Activated CD4-positive, CD25-positive, alpha-beta regulatory T cell (primary cell): Measurements from ENCODE around the gene ASPSCR1.
"Not testable (repeated sequence)": the region's sequence is repeated elsewhere in the genome, so short reads cannot be mapped to it uniquely, and the experiment has no call there.

Experiments
- DNase-seq, 4 experiments: peaks; one replicate each; lab custom pipeline; 2025; lab: John Stamatoyannopoulos, UW

The ASPSCR1 gene

DNA sequence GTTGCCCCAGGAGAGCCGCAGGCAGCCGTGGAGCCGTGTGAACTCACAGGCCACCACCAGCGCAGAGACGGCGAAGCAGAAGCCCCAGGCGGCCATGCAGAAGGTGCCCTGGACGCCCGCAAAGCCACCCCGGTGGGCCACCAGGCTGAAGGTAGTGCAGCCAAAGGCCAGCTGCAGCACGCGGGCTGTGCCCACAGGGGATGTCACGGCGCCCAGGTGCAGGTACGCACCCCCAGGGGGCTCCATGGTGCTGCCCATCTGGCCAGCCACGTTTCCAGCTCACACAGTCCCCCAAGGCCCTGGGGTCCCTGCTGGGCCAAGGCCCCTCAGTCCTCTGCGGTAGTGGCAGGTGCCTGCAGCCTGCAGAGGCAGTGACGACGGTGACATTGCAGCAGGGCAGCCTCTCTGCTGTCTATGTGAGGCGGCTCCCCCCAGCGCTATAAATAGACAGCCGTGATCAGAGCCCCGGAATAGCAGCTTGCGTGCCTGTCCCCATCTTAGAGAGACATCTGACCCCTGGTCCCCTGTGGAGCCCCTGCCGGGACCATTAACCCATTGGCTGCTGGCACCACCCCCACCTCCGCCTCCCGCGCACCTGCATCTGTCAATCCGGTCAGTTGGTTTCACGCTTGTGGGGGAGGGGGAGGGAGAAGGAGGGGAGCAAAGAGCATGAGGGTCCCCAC lies 35.8 kb upstream of the ASPSCR1 start:
- DNase-seq, result no peak

DNA sequence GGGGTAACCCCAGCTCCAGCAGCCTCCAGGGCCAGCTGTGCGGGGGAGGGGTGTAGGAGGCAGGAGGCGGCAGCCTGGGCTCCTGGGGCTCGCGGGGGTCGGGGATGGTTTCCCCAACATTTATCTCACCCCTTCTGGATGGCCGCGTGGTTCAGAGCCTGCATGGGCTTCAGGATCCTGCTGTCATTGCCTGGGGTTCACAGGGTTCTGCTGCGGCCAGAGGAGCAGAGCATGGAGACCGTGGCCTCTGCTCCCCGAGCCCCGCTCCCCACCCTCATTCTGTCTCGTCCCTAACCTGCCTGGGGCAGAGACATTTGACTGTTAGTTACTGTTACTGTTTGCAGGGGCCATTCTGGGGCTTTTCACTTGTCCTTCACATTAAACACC lies 35.3 kb upstream of the ASPSCR1 start:
- DNase-seq, result no peak

DNA sequence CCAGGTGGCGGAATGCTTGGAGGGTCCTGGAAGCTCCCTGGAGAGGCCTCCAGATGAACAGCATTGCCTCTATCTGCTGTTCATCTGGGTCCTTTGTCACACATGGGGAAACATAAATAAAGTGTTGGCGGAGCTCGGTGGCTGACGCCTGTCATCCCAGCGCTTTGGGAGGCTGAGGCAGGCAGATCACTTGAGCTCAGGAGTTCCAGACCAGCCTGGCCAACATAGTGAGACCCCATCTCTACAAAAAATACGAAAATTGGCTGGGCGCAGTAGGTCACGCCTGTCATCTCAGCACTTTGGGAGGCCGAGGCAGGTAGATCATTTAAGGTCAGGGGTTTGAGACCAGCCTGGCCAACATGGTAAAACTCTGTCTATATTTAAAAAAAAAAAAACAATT lies 32.6 kb upstream of the ASPSCR1 start:
- DNase-seq, result no peak

DNA sequence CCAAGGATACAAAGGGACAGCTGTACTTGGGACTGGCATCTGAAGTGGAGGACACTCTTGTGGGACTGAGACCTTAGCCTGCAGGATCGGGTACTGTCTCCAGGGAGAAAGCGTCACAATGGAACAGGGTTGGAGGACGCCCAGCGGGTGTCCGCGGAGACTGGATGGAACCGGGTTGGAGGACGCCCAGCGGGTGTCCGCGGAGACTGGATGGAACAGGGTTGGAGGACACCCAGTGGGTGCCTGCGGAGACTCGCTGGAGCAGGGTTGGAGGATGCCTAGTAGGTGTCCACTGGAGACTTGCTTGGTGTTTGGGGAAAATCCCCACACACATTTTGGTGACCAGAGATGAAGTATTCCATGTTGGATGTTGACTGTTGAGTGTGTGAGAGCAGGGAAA lies 30.2 kb upstream of the ASPSCR1 start, which contains the start of gene MYADML2:
Gene MYADML2, minus strand, starts transcription at position 45 of the 400 bp plus-strand sequence. CDS start 5,492 bp downstream, outside the sequence.
- no peak for DNase-seq

DNA sequence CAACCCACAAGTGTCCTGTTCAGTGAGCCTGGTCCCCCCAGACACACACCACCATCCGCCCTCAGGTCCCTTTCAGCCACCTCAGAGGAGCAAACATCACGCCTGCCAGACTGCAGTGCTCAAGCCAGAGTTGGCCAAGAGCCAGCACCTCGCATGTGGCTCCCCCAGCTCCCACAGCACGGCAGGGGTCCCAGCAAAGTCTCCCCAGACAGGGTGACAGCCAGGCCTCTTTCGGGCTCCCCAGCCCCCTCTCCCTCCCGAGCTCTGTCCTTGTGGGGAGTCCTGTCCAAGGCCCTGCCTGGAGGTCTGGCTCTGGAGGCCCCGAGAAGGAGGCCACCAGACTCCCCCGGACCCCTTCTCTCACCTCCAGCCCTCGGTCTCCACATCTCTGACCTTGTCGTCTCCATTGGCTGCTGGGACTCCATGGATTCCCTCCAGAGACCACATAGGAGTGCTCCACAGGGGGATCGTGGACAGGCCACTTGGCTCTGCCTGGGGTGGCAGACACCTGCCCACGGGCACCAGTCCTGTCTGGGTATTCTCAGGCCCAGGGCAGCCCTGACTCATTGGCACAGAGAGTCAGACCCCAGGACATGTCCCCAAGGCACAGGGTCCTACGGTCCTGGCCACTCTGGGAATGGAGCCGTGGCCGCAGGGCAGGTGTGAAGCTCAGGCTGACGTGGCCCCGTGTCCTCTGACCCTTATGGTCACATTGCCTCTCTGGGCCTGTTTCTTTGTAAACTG lies 28.6 kb upstream of the ASPSCR1 start:
- no peak for DNase-seq

DNA sequence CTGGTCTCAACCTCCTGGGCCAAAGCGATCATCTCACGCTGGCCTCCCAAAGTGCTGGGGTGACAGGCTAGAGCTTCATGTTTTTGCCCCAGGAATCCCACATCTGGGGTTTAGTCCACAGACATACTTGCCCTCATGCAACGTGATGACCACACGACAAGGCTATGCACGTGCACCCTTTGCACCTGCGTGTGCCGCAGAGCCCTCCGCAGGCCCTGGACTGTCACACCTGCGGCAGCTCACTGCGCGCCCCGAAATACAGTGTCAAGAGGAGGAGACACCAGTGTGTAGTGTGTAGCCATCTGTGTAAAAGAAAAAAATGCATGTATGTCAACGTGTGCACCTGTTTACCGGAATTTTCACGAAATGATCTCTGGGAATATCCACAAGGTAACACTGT lies 26.9 kb upstream of the ASPSCR1 start:
- no peak for DNase-seq

DNA sequence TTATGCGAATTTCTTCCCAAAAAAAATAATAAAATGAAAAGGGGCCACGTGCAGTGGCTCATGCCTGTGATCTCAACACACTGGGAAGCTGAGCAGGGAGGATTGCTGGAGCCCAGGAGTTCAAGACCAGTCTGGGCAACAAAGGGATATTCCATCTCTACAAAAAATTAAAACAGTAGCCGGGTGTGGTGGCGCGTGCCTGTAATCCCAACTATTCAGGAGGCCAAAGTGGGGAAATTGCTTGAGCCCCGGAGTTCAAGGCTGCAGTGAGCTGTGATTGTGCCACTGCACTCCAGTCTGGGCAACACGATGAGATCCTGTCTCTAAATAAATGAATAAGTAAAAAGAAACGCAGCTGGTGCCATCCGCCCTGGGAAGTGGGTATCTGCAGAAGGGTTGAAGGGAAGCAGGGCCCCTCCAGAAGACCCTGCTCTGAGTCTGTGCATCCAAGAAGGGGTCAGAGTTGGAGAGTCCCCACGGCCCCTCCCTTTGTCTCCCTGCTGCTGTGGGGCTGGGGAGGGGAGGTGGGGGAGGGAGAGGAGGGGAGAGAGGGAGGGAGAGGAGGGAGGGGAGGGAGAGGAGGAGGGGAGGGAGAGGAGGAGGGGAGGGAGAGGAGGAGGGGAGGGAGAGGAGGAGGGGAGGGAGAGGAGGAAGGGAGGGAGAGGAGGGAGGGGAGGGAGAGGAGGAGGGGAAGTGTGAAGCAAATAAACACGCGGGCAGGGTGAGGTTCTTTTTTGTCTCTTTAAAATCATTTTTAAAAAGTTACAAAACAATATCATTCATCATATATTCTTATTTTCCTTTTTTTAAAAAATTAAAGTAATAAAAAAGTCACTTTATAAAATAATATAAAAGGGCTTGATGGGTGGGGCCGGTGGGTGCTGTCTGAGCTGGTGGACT lies 25.4 kb upstream of the ASPSCR1 start:
- no peak for DNase-seq

DNA sequence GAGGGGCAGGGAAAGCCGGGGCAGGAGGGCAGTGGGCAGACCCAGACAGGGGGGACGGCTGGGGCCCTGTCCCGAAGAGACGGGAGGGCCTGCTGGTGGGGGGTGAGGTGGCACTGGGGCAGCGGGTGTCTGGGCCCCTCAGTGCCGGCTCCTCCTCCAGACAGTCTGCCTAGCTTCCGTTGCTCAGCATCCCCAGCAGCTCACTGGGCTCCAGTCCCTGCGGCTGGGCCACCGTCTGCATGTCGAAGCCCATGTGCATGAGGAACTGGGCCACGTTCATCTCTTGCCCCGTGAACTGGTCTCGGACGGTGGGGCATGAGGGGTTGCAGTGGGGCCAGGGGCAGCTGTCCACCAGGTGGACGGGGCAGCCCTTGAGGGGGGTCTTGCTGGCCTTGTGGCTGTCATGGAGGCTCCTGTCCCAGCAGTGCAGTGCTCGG lies 24.6 kb upstream of the ASPSCR1 start:
- no peak for DNase-seq

DNA sequence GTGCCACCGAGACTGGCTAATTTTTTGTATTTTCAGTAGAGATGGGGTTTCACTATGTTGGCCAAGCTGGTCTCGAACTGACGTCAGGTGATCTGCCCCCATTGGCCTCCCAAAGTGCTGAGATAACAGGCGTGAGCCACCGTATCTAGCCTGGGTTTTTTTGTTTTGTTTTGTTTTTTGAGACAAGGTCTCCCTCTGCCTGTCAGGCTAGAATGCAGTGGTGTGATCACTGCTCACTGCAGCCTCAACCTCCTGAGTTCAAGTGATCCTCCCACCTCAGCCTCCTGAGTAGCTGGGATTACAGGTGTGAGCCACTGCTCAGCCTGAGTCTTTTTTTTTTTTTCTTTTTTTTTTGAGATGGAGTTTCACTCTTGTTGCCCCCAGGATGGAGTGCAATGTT lies 24.0 kb upstream of the ASPSCR1 start:
- not testable (repeated sequence) for DNase-seq

DNA sequence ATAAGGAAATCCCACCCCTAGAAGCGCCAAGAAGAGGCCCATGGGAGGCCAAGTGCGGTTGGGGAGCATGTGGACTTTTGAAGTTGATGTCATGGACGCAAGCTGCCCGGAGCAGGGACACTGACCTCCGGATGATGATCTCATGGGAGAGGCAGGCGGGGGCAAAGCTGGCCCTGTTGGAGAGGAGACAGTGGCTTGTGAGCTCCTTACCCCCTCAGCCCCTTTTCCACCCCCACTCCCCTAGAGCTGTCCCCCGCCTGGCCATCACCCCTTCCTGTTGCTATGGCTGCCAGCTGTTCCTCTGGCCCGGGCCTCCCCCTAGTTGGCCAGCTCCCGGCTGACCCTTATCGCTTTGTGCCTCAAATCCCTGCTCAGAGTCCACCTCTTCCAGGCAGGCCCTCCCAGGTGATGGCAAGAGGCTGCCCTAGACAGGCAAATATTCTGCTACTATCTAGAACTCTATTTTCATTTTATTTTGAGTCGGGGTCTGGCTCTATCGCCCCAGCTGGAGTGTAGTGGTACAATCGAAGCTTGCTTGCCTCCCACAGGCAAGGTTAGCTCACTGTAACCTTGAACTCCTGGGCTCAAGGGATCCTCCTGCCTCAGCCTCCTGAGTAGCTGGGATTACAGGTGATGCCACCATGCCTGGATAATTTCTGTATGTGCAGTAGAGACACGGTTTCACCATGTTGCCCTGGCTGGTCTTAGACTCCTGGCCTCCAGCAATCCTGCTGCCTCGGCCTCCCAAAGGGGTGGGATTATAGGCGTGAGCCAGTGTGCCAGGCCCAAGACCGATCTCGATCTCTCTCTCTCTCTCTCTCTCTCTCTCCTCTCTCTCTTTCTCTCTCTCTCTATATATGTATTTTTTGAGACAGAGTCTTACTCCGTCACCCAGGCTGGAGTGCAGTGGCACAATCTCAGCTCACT lies 23.0 kb upstream of the ASPSCR1 start:
- no peak for DNase-seq

DNA sequence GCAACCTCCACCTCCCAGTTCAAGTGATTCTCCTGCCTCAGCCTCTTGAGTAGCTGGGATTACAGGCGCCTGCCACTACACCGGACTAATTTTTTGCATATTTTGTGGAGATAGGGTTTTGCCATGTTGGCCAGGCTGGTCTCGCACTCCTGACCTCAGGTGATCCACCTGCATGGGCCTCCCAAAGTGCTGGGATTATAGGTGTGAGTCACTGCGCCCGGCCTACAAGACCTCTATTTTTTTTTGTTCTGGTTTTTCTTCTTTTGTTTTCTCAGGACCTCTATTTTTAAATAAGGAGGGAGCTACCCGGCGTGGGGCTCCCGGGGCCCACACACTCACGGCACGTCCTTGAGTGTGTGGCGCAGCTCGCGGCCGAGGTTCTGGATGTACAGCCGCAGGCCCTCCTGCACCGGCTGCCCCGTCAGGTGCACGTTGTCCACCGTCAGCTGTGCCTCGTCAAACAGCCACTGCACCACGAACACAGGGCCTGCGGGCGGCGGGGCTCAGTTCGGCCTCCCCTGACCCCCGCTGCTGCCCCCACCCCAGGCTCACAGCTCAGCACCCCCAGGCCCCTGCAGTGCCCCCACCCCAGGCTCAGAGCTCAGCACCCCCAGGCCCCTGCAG lies 22.3 kb upstream of the ASPSCR1 start:
- DNase-seq, result no peak

DNA sequence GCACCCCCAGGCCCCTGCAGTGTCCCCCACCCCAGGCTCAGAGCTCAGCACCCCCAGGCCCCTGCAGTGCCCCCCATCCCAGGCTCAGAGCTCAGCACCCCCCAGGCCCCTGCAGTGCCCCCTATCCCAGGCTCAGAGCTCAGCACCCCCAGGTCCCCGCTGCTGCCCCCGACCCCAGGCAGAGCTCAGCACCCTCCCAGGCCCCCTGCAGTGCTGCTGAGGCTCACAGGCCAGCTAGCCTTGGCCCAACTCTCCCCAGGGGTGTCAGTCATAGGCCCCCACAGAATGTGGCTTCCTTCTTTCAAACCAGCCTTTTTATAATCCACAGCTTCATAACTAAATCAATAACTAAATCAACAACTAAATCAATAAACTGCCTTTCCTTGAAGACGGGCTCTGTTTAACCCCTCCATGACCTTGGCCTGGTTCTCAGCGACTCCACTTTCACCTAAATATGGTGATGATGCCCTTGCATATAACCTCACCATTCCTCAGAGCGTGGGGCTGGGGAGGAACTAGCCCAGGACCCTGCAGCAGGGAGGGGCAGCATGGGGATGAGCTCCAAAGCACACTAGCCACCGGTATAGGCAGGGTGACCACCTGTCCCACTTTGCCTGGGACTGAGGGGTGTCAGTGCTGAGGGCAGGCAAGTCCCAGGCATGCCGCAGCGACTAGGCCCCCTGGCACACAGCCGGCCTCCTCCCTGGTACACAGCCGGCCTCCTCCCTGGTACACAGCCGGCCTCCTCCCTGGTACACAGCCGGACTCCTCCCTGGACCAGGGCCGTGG lies 21.5 kb upstream of the ASPSCR1 start:
- DNase-seq, result no peak

DNA sequence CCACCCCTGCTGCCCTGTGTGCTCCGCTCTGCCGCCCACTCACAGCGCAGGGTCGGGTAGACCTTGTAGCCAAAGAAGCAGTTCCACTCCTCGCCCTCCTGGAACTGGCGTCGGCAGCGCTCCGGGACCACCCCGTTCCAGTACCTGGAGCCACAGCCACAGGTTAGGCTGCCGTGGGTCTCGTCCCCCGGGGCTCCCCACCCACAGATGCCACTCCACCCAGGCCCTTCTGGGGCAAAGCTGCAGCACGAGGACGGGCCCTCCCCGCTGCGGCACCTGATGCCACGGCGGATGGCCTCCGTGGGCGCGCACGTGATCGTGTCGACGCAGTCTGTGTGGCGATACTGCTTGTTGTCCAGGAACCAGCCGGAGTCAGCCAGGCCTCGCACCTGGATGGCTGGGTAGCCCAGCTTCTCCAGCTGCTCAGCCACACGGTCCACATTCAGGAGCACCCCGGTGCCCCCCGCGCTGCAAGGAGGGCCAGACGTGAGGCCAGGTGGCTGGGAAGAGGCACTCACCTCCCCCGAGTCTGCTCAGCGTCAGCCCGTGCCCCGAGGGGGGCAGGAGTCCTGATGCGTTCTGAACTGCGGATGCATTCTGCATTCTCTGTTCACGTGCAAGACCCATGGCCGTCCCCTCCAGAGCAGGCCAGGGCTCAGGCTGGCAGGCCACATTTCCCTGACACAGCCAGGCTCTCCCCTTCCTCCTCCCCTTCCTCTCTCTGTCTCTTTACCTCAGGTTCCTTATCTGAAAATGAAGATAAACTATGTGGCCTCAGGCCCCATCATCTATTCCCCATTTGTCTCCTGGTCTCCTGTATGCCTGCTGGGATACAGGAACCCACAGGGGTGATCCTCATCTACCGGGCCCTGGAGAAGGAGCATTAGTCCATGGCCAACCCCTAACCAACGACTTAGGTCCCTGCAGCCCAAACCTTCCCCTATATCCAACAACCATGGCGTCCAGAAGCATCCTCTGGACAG lies 20.5 kb upstream of the ASPSCR1 start:
- DNase-seq, result no peak

DNA sequence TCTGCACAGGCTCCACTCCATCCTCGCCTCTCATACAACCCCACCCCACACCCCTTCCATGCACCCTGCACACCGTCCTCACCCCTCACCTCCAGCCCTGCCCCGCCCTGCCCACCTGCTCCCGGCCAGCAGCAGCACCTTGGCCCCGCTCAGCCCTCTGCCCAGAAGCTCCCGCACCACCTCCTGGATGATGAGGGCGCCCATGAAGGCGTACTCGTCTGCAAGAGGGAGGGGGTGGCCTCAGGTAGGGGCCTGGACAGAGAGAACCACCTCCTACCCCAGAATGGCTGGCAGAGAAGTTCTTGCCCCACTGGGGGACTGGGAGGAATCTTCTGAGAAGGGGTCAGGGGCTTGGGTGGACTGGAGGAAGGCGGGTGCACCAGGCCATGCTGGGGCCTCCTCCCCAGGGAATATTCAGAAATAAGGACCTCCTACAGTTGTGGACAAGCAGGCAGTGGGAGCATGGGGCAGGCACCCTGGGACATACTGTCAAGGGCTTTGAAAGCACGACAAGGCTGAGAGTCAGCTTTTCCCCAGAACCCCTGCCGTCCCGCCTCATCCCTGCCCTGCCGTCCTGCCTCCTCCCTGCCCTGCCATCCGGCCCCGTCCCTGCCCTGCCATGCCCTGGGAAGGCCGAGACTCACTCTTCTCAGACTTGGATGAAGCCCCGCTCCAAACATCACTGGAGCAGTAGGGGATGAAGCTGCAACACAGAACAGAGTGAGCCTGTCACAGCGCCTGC lies 19.6 kb upstream of the ASPSCR1 start:
- DNase-seq, result no peak

DNA sequence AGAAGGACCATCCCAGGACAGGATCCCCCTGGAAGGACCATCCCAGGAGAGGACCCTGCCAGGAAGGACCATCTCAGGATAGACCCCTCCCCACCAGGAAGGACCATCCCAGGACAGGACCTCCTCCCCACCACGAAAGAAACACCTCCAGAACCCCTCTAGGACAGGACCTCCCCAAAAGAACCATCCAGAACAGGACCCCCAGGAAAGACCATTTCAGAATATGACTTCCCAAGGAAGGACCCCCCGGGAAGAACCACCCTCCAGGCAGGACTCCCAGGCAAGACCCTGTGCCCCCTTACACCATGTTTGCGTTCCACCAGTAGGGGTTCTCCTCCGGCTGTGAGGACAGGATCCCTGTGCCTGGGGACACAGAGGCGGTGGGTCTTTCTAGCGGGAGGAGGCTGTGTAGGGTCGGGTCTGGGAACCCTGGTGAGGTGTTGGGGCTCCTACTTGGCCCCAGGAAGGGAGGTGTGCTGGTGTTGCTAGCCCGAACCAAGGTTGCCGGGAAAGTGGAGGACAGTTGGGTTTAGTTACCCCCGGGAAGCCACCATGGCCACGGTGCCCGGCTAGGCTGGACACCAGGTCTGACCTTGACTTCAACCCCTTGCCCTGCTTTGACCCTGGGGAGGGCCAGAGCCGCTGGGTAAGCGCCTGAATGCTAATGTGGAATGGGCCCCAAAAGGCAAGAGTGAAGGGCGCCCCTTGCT lies 18.6 kb upstream of the ASPSCR1 start:
- no peak for DNase-seq

DNA sequence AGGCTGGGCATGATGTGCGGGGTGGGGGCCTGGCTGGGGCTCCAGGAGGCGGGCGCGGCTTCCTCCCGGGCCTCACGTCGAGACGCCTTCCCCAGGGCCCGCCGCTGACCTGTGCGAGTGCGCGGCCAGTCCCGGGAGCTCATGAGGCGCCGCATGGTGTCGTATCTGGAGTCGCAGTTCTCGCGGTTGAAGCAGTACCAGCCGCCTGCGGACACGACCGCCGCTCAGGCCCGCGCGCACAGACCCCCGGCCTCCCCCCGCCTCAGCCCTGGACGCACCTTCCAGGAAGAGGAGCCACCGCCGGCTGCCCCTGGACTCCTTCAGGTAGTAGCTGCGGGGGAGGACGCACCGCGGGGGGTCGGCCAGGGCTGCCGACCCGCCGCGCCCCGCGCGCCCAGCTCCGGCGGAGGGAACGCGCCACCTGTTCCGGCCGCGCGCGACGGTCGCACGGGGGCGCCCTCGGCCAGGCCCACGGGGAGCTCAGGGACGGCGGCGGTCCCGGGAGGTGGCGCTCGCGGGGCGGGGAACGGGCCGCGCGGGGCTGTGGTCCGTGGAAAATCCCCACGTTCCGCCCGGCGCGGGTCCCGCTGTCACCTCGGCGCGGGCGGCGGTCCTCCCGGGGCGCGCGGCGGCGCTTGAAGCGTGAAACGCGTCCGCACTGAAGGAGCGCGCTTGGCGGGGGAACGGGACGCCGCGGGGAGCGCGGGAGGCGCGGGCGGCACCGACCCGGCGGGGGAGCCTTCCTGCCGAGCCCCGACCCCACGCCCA lies 17.9 kb upstream of the ASPSCR1 start:
- peak; percentile 62 to 78 (median 67) for DNase-seq
